Duodenal mucosa (tissue), 2 donors: ENCODE data around the gene FAM136A.

Source experiments
- H3K27ac ChIP-seq: one replicate; pipeline ENCODE4 v1.7.0; 2013; ENCODE audit warnings: low read depth, low read length
- H3K27me3 ChIP-seq, 2 donors: one replicate each; pipeline ENCODE4 v1.7.0; 2013; ENCODE audit warnings: low read length in 2 of 2, control low read depth in 1 of 2; ENCODE audit not compliant: insufficient read depth in 2 of 2, control insufficient read depth in 1 of 2
- H3K36me3 ChIP-seq, 2 donors: one replicate each; pipeline ENCODE4 v1.7.0; 2013; ENCODE audit warnings: low read length in 2 of 2, control low read depth in 1 of 2; ENCODE audit not compliant: insufficient read depth in 2 of 2, control insufficient read depth in 1 of 2
- H3K4me1 ChIP-seq, 2 donors: one replicate each; pipeline ENCODE4 v1.7.0; 2013; ENCODE audit warnings: low read length in 2 of 2, control low read depth in 1 of 2; ENCODE audit not compliant: insufficient read depth in 2 of 2, control insufficient read depth in 1 of 2
- H3K4me3 ChIP-seq, 2 donors: one replicate each; pipeline ENCODE4 v1.7.0; 2013; ENCODE audit warnings: low read length in 2 of 2, low read depth in 1 of 2
- H3K9ac ChIP-seq, 2 donors: one replicate each; pipeline ENCODE4 v1.7.0; 2013; ENCODE audit warnings: low read length in 2 of 2, low read depth in 1 of 2
- H3K9me3 ChIP-seq, 2 donors: one replicate each; pipeline ENCODE4 v1.7.0; 2013; ENCODE audit warnings: low read length in 2 of 2, control low read depth in 1 of 2; ENCODE audit not compliant: control insufficient read depth in 1 of 2

FAM136A gene

GRCh38 chr2:70255637-70256314, 46.1 kb downstream of the FAM136A start:
- Histone ChIP-seq H3K4me1 (peaks cover 7 to 12% of the 10 kb centered on the region in 2 donors), H3K9me3 (no peaks in the 10 kb centered on the region), H3K27me3 (no peaks in the 10 kb centered on the region), H3K9ac (no peak overlapping the region), H3K36me3 (peaks cover 0 to 8% of the 10 kb centered on the region in 2 donors), H3K4me3 (no peak overlapping the region), H3K27ac (no peak overlapping the region)

- Histone ChIP-seq H3K9me3 (no peaks in the 10 kb centered on the region), H3K9ac (no peak overlapping the region), H3K36me3 (no peaks in the 10 kb centered on the region), H3K27ac (no peak overlapping the region), H3K4me1 (peaks cover 10 to 13% of the 10 kb centered on the region in 2 donors), H3K27me3 (no peaks in the 10 kb centered on the region), H3K4me3 (no peak overlapping the region)
Measured at GRCh38 chr2:70250434-70250833, 51.4 kb downstream of the FAM136A start.

- peaks cover 20 to 21% of the 10 kb centered on the region in 2 donors for H3K4me1 ChIP-seq
- no peaks in the 10 kb centered on the region for H3K36me3 ChIP-seq
- H3K9ac ChIP-seq = peak within 1 kb of the TSS; percentile 100
- H3K27me3 ChIP-seq = no peaks in the 10 kb centered on the region
- H3K27ac ChIP-seq = peak within 1 kb of the TSS; percentile 99
- peak within 1 kb of the TSS; percentile 100 for H3K4me3 ChIP-seq
- no peaks in the 10 kb centered on the region for H3K9me3 ChIP-seq
Measured at GRCh38 chr2:70248181-70248847, 53.6 kb downstream of the FAM136A start, which contains the start of gene TIA1. TIA1 (minus strand) TSS chr2:70248628; CDS start chr2:70248430, 198 bp downstream.

GRCh38 chr2:70247364-70248180, 54.3 kb downstream of the FAM136A start:
- no peaks in the 10 kb centered on the region for H3K36me3 ChIP-seq
- peak overlapping the region; percentile 100 for H3K9ac ChIP-seq
- H3K4me3 ChIP-seq = peak overlapping the region; percentile 100
- H3K9me3 ChIP-seq = no peaks in the 10 kb centered on the region
- H3K4me1 ChIP-seq = peaks cover 20 to 21% of the 10 kb centered on the region in 2 donors
- H3K27ac ChIP-seq = peak overlapping the region; percentile 99
- no peaks in the 10 kb centered on the region for H3K27me3 ChIP-seq
